Panc1 (cell line): ENCODE data around the gene KCTD4. TPM values are rescaled to one million over a fixed set of nuclear protein-coding genes. Genes with fewer than 3 reads are reported as not detected.

Experiments
- ATAC-seq: fragments of 200-7000 bp; cut with Tn5 transposase; 2 replicates; pipeline ENCODE4 v1.9.1; 2020; ENCODE audit warnings: mild to moderate bottlenecking, moderate library complexity
- BruUV-seq: library from RNA; stranded (reverse); fragments of 400-500 nt; replicated peaks from 2 replicates; lab custom pipeline; 2021; lab: Mats Ljungman, UMichigan
- CTCF ChIA-PET: fragments of 300-600 bp; sonication (Branson Sonifier 250); formaldehyde crosslinking; loops from one replicate; lab custom pipeline; 2022; ENCODE audit warnings: antibody characterized with exemption; lab: Charles Lee
- POLR2A ChIA-PET: fragments of 300-600 bp; sonication (Branson Sonifier 250); formaldehyde crosslinking; loops from one replicate; lab custom pipeline; 2022; ENCODE audit warnings: antibody characterized with exemption; lab: Charles Lee
- DNase-seq: peaks from one replicate; pipeline ENCODE4 v3.0.0-alpha.2; 2010; ENCODE audit warnings: low read depth, low spot score
- H3K27ac ChIP-seq: 2 replicates; pipeline ENCODE4 v1.5.1; 2011; ENCODE audit warnings: mild to moderate bottlenecking, low read length, inconsistent platforms
- H3K27me3 ChIP-seq: fragments of 200-500 bp; sonication (Bioruptor generic); 2 replicates; pipeline ENCODE4 v1.6.0; 2014; ENCODE audit warnings: low read length, inconsistent platforms; ENCODE audit not compliant: control insufficient read depth, insufficient read depth
- H3K36me3 ChIP-seq: fragments of 200-500 bp; sonication (Bioruptor generic); 2 replicates; pipeline ENCODE4 v1.5.1; 2014; ENCODE audit warnings: inconsistent platforms, mild to moderate bottlenecking, low read length, moderate library complexity; ENCODE audit not compliant: control insufficient read depth, insufficient read depth
- H3K4me1 ChIP-seq: 2 replicates; pipeline ENCODE4 v1.5.1; 2011; ENCODE audit warnings: inconsistent platforms, mild to moderate bottlenecking, low read length, moderate library complexity; ENCODE audit not compliant: control insufficient read depth, insufficient read depth
- H3K4me3 ChIP-seq, 2 experiments: 2 replicates each; pipeline ENCODE4 v1.5.1; 2011 to 2012; ENCODE audit warnings: low read depth in 2 of 2, low read length in 2 of 2, mild to moderate bottlenecking in 2 of 2, inconsistent platforms in 1 of 2, moderate library complexity in 1 of 2
- H3K9me3 ChIP-seq: fragments of 200-500 bp; sonication (Bioruptor generic); 2 replicates; pipeline ENCODE4 v1.5.1; 2014; ENCODE audit warnings: low read depth, mild to moderate bottlenecking, inconsistent platforms, low read length, moderate library complexity; ENCODE audit not compliant: control insufficient read depth, insufficient read depth
- CTCF ChIP-seq: fragments of 450-650 bp; IDR thresholded peaks from 2 replicates; pipeline ENCODE4 v1.5.1; 2017; ENCODE audit warnings: mild to moderate bottlenecking
- POLR2AphosphoS5 ChIP-seq: IDR thresholded peaks from 2 replicates; pipeline ENCODE4 v1.6.1; 2012; ENCODE audit warnings: mild to moderate bottlenecking, low read depth, low read length, moderate library complexity
- SIN3A ChIP-seq: IDR thresholded peaks from 2 replicates; pipeline ENCODE4 v1.6.1; 2012; ENCODE audit warnings: low read depth, mild to moderate bottlenecking, low read length, moderate library complexity, borderline replicate concordance; ENCODE audit not compliant: insufficient read depth
- TCF7L2 ChIP-seq: IDR thresholded peaks from 2 replicates; pipeline ENCODE4 v1.6.1; 2011; ENCODE audit warnings: mild to moderate bottlenecking, low read depth, low read length, inconsistent platforms
- in situ Hi-C: cut with HindIII; loops from 2 replicates; pipeline ENCODE4 v1.10.0; 2016; ENCODE audit warnings: low sequenced_read_pairs, low pct_unique_long_range_greater_than_20kb
- intact Hi-C: fragments of 100-400 bp; cut with micrococcal nuclease; formaldehyde crosslinking; loops from one replicate; pipeline ENCODE4 v1.10.0; 2022; ENCODE audit not compliant: unreplicated experiment
- total RNA-seq: library from RNA; stranded (reverse); gene quantifications from one replicate; pipeline ENCODE4 v1.2.1, GENCODE V29; 2021; ENCODE audit not compliant: unreplicated experiment
- TF ChIP-seq, protein P1 (sequence below), 2 experiments: IDR thresholded peaks; 2 replicates each; pipeline ENCODE4 v1.6.1; 2011 to 2012; ENCODE audit warnings: low read depth in 2 of 2, control low read depth in 1 of 2, low read length in 1 of 2, mild to moderate bottlenecking in 1 of 2, moderate library complexity in 1 of 2; ENCODE audit not compliant: insufficient read depth in 1 of 2

KCTD4 gene
- total RNA-seq, 1 experiment from 2014 or later: not detected

GRCh38 chr13:45216193-45216592 is 15.3 kb upstream of the KCTD4 start:
- no peak for ATAC-seq
- H3K27ac ChIP-seq: no peak overlapping the region
- no peaks in the 10 kb centered on the region; the same call in 1 of the 2 replicates for H3K36me3 ChIP-seq
- DNase-seq: no peak
- ChIA-PET CTCF (no interaction called here), POLR2A (no interaction called here)
- H3K9me3 ChIP-seq: no peaks in the 10 kb centered on the region
- no TSS peak for BruUV-seq
- intact Hi-C loops: no loop called here
- H3K4me3 ChIP-seq: no peak overlapping the region
- in situ Hi-C loops: no loop called here
- H3K27me3 ChIP-seq: no peaks in the 10 kb centered on the region
- TF ChIP-seq POLR2AphosphoS5 (no peak), TCF7L2 (no peak), SIN3A (no peak), CTCF (no peak)
- TF ChIP-seq, protein P1, sequence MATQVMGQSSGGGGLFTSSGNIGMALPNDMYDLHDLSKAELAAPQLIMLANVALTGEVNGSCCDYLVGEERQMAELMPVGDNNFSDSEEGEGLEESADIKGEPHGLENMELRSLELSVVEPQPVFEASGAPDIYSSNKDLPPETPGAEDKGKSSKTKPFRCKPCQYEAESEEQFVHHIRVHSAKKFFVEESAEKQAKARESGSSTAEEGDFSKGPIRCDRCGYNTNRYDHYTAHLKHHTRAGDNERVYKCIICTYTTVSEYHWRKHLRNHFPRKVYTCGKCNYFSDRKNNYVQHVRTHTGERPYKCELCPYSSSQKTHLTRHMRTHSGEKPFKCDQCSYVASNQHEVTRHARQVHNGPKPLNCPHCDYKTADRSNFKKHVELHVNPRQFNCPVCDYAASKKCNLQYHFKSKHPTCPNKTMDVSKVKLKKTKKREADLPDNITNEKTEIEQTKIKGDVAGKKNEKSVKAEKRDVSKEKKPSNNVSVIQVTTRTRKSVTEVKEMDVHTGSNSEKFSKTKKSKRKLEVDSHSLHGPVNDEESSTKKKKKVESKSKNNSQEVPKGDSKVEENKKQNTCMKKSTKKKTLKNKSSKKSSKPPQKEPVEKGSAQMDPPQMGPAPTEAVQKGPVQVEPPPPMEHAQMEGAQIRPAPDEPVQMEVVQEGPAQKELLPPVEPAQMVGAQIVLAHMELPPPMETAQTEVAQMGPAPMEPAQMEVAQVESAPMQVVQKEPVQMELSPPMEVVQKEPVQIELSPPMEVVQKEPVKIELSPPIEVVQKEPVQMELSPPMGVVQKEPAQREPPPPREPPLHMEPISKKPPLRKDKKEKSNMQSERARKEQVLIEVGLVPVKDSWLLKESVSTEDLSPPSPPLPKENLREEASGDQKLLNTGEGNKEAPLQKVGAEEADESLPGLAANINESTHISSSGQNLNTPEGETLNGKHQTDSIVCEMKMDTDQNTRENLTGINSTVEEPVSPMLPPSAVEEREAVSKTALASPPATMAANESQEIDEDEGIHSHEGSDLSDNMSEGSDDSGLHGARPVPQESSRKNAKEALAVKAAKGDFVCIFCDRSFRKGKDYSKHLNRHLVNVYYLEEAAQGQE (IDR thresholded peaks at IDR 0.05; ENCODE audit: insufficient read depth in 1 of 2, low read depth in 2 of 2, low read length in 1 of 2): no peak
- peaks cover 21% of the 10 kb centered on the region; the same call in 1 of the 2 replicates for H3K4me1 ChIP-seq

DNA sequence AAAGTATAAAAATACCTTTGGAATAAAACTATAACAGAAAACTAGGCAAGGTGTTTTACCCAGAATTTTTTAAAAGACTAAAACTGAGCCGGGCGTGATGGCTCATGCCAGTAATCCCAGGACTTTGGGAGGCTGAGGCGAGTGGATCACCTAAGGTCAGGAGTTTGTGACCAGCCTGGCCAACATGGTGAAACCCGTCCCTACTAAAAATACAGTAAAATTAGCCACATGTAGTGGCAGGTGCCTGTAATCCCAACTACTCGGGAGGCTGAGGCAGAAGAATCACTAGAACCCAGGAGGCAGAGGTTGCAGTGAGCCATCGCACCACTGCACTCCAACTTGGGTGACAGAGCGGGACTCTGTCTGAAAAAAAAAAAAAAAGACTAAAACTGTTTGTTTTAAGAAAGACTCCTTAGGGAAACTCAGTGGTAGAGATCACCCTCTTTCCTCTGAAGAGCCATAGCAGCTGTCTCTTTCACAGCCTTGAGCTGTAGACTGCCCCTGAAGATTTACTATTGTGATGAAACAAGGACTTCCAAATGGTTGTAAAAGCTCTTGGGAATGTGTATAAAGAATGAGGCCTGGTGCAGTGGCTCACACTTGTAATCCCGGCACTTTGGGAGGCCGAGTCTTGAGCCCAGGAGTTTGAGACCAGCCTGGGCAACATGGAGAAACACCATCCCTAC is 14.7 kb upstream of the KCTD4 start:
- no peak for DNase-seq
- Histone ChIP-seq H3K9me3 (no peaks in the 10 kb centered on the region), H3K4me3 (no peak overlapping the region), H3K27ac (no peak overlapping the region), H3K27me3 (no peaks in the 10 kb centered on the region), H3K36me3 (no peaks in the 10 kb centered on the region; the same call in 1 of the 2 replicates), H3K4me1 (peaks cover 21% of the 10 kb centered on the region; the same call in 1 of the 2 replicates)
- in situ Hi-C loops: no loop called here
- POLR2A ChIA-PET: no interaction called here
- BruUV-seq: no TSS peak
- no peak for TF ChIP-seq POLR2AphosphoS5
- TF ChIP-seq, protein P1 (IDR thresholded peaks at IDR 0.05; ENCODE audit: insufficient read depth in 1 of 2, low read depth in 2 of 2, low read length in 1 of 2): no peak
- no peak for TF ChIP-seq SIN3A
- no peak for TF ChIP-seq TCF7L2
- TF ChIP-seq CTCF: no peak
- CTCF ChIA-PET: no interaction called here
- intact Hi-C loops: no loop called here
- no peak for ATAC-seq
